ENCODE measurements around the gene CYP2W1.
"Not testable (repeated sequence)": the region's sequence is repeated elsewhere in the genome, so short reads cannot be mapped to it uniquely, and the experiment has no call there.

Gene CYP2W1

GRCh38 chr7:983004-983615 is at the start of gene CYP2W1:
Gene CYP2W1 (plus strand): TSS chr7:983181. CDS start chr7:983212, 31 bp downstream.
- DNase-seq = no peak

- no peak for DNase-seq
Measured at GRCh38 chr7:934469-935163, 48.4 kb upstream of the CYP2W1 start.

GRCh38 chr7:935164-935873 is 47.7 kb upstream of the CYP2W1 start:
- DNase-seq = no peak

- no peak for DNase-seq
Measured at GRCh38 chr7:935874-936385, 47.1 kb upstream of the CYP2W1 start.

- DNase-seq = no peak
Measured at GRCh38 chr7:936386-937054, 46.5 kb upstream of the CYP2W1 start.

- no peak for DNase-seq
Measured at GRCh38 chr7:937856-938484, 45.0 kb upstream of the CYP2W1 start.

- DNase-seq = no peak
Measured at GRCh38 chr7:938546-939185, 44.3 kb upstream of the CYP2W1 start.

- no peak for DNase-seq
Measured at GRCh38 chr7:939843-940242, 43.1 kb upstream of the CYP2W1 start.

GRCh38 chr7:940599-941408 is 42.2 kb upstream of the CYP2W1 start:
- DNase-seq = no peak

- not testable (repeated sequence) for DNase-seq
Measured at GRCh38 chr7:943793-944192, 39.2 kb upstream of the CYP2W1 start.

- no peak for DNase-seq
Measured at GRCh38 chr7:944744-945143, 38.2 kb upstream of the CYP2W1 start.

- DNase-seq = no peak
Measured at GRCh38 chr7:945147-945555, 37.8 kb upstream of the CYP2W1 start.

- DNase-seq = no peak
Measured at GRCh38 chr7:945556-946255, 37.3 kb upstream of the CYP2W1 start.

- no peak for DNase-seq
Measured at GRCh38 chr7:946256-946996, 36.6 kb upstream of the CYP2W1 start.

GRCh38 chr7:947391-948210 is 35.4 kb upstream of the CYP2W1 start:
- DNase-seq = no peak

- DNase-seq = peak; percentile 5
Measured at GRCh38 chr7:949021-949934, 33.7 kb upstream of the CYP2W1 start.

- DNase-seq = no peak
Measured at GRCh38 chr7:951881-952547, 31.0 kb upstream of the CYP2W1 start.
